ENCODE results near the gene NFATC2IP. TPM values are rescaled to one million over a fixed set of nuclear protein-coding genes. Genes with fewer than 3 reads are reported as not detected.

Gene NFATC2IP
- total RNA-seq, 2 experiments from 2014 or later: 69.2 to 72.7 TPM

Other genes with a start within 250 kb of the NFATC2IP start
- 100 to 1,000 TPM; 877 to 952 TPM for gene EIF3C, start 239.5 kb upstream of the NFATC2IP start, total RNA-seq
- under 1 TPM; 0.83 to 0.91 TPM for gene NPIPB9, start 199.2 kb upstream of the NFATC2IP start, total RNA-seq
- gene ATXN2L, start 127.9 kb upstream of the NFATC2IP start, total RNA-seq: 100 to 1,000 TPM; 298 to 319 TPM
- 100 to 1,000 TPM; 224 to 241 TPM for gene TUFM, start 104.6 kb upstream of the NFATC2IP start, total RNA-seq
- gene SH2B1, start 87.1 kb upstream of the NFATC2IP start, total RNA-seq: 10 to 100 TPM; 34.8 to 49.4 TPM
- gene ATP2A1, start 72.4 kb upstream of the NFATC2IP start, total RNA-seq: 1 to 10 TPM; 2.8 to 3.4 TPM
- gene RABEP2, start 25.7 kb upstream of the NFATC2IP start, total RNA-seq: 10 to 100 TPM in 1 of 2 experiments, 1 to 10 TPM in 1; 8.1 to 12.9 TPM
- under 1 TPM; 0.74 to 0.80 TPM for gene CD19, start 19.0 kb upstream of the NFATC2IP start, total RNA-seq
- 10 to 100 TPM; 12.7 to 14.2 TPM for gene SPNS1, start 23.8 kb downstream of the NFATC2IP start, total RNA-seq
- gene LAT, start 34.1 kb downstream of the NFATC2IP start, total RNA-seq: 100 to 1,000 TPM; 200 to 234 TPM

Measured in activated CD4-positive, alpha-beta T cell treated with anti-CD3 and anti-CD28 coated beads for 36 hours (primary cell).